ENCODE results near the gene NME2.
"Not testable (repeated sequence)": the region's sequence is repeated elsewhere in the genome, so short reads cannot be mapped to it uniquely, and the experiment has no call there.

Gene NME2

GRCh38 chr17:51153210-51154072 is 12.8 kb upstream of the NME2 start, which contains the start of gene NME1:
NME1 (plus strand) TSS chr17:51153559; CDS start chr17:51155655, 2,096 bp downstream.
- peak; percentile 100 for DNase-seq (ENCODE audit: low read depth)

- DNase-seq (ENCODE audit: low read depth) = peak; percentile 26
Observed at GRCh38 chr17:51154176-51154575, 12.0 kb upstream of the NME2 start.

GRCh38 chr17:51155416-51155815 is 10.8 kb upstream of the NME2 start:
- DNase-seq (ENCODE audit: low read depth) = no peak

- no peak for DNase-seq (ENCODE audit: low read depth)
Observed at GRCh38 chr17:51159604-51160003, 6.6 kb upstream of the NME2 start.

- DNase-seq (ENCODE audit: low read depth) = no peak
Observed at GRCh38 chr17:51161541-51161940, 4.7 kb upstream of the NME2 start.

GRCh38 chr17:51164911-51165679 is 1.1 kb upstream of the NME2 start:
- DNase-seq (ENCODE audit: low read depth) = no peak

GRCh38 chr17:51165680-51166197 is 472 bp upstream of the NME2 start:
- no peak for DNase-seq (ENCODE audit: low read depth)

GRCh38 chr17:51166987-51167931 is 1.0 kb downstream of the NME2 start:
- DNase-seq (ENCODE audit: low read depth) = no peak

- DNase-seq (ENCODE audit: low read depth) = no peak
Observed at GRCh38 chr17:51169340-51169739, 3.1 kb downstream of the NME2 start.

GRCh38 chr17:51170736-51171135 is 4.5 kb downstream of the NME2 start:
- DNase-seq (ENCODE audit: low read depth) = no peak

GRCh38 chr17:51172030-51172429 is 5.8 kb downstream of the NME2 start:
- DNase-seq (ENCODE audit: low read depth) = not testable (repeated sequence)

- no peak for DNase-seq (ENCODE audit: low read depth)
Observed at GRCh38 chr17:51180486-51180885, 14.3 kb downstream of the NME2 start.

GRCh38 chr17:51184124-51184523 is 17.9 kb downstream of the NME2 start:
- DNase-seq (ENCODE audit: low read depth) = no peak

- no peak for DNase-seq (ENCODE audit: low read depth)
Observed at GRCh38 chr17:51185763-51186332, 19.6 kb downstream of the NME2 start.

- DNase-seq (ENCODE audit: low read depth) = no peak
Observed at GRCh38 chr17:51188271-51188833, 22.1 kb downstream of the NME2 start.

- no peak for DNase-seq (ENCODE audit: low read depth)
Observed at GRCh38 chr17:51189162-51189561, 23.0 kb downstream of the NME2 start.

GRCh38 chr17:51189628-51190027 is 23.4 kb downstream of the NME2 start:
- peak; percentile 49 for DNase-seq (ENCODE audit: low read depth)

- DNase-seq (ENCODE audit: low read depth) = no peak
Observed at GRCh38 chr17:51191895-51192294, 25.7 kb downstream of the NME2 start.

GRCh38 chr17:51197754-51198153 is 31.5 kb downstream of the NME2 start:
- DNase-seq (ENCODE audit: low read depth) = no peak

- no peak for DNase-seq (ENCODE audit: low read depth)
Observed at GRCh38 chr17:51200295-51200694, 34.1 kb downstream of the NME2 start.

- no peak for DNase-seq (ENCODE audit: low read depth)
Observed at GRCh38 chr17:51200846-51201245, 34.6 kb downstream of the NME2 start.

Measured in amniotic epithelial cell (primary cell).